ENCODE measurements around the gene COX20. TPM values are rescaled to one million over a fixed set of nuclear protein-coding genes. Genes with fewer than 3 reads are reported as not detected.

COX20 gene
- total RNA-seq, 1 donor, result 32.8 TPM

DNA sequence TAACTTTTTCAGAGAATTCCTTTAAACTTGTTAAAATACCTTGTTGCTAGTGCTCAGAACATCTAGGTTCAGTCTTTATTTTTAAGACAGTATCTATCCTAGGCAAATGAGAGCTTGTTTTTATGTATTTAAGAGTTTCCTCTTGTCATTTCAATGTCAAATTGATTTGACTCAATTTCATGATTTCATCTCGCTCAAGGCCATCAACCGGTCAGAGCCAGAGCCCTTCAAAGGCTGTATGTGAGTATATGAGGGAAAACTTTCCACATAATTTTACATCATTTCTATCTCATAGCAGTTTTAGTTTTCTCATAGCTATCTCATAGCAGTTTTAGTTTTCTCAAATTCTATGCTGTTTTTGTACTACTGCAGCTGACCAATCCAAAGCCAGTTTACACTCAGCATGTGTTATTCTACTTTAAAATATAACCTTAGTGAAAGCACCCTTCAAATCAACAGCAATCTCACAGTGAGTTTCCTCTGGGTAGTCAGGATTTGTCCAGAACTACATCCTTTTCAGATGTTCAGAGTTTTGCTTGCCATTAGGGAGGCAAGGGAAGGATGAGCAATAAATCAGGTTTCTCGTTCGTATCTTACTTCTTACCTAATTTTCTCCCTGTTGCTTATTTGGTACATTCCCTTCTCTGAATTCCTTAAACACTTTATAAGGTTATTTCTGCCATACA lies 16.2 kb downstream of the COX20 start:
- DNase-seq (ENCODE audit: low read depth), result no peak
- TF ChIP-seq, protein P1, sequence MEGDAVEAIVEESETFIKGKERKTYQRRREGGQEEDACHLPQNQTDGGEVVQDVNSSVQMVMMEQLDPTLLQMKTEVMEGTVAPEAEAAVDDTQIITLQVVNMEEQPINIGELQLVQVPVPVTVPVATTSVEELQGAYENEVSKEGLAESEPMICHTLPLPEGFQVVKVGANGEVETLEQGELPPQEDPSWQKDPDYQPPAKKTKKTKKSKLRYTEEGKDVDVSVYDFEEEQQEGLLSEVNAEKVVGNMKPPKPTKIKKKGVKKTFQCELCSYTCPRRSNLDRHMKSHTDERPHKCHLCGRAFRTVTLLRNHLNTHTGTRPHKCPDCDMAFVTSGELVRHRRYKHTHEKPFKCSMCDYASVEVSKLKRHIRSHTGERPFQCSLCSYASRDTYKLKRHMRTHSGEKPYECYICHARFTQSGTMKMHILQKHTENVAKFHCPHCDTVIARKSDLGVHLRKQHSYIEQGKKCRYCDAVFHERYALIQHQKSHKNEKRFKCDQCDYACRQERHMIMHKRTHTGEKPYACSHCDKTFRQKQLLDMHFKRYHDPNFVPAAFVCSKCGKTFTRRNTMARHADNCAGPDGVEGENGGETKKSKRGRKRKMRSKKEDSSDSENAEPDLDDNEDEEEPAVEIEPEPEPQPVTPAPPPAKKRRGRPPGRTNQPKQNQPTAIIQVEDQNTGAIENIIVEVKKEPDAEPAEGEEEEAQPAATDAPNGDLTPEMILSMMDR (IDR thresholded peaks at IDR 0.05; ENCODE audit: insufficient read depth, low read depth, low read length), result no peak
- H3K4me3 ChIP-seq (ENCODE audit: low read depth, low read length), result no peak overlapping the region

DNA sequence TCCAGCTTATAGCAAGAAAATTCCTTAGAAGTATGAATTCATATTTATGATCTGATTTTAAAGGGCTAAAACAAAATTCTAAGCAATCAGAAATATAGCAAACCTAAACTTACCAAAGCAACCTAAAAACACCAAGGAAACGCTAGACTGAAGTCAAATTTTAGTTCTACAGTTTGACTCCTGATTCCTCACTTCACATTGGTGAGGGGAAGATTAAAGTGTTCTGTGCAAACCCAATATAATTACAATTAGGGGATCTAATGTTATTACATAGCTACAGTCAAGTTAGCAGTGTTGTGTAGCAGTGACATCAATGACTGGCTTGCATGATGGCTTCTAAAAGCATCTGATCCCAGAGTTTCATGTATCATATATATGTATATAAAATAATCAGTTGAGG lies 17.2 kb downstream of the COX20 start:
- no peak for DNase-seq (ENCODE audit: low read depth)
- no peak overlapping the region for H3K4me3 ChIP-seq (ENCODE audit: low read depth, low read length)
- TF ChIP-seq, protein P1 (IDR thresholded peaks at IDR 0.05; ENCODE audit: insufficient read depth, low read depth, low read length), result no peak

DNA sequence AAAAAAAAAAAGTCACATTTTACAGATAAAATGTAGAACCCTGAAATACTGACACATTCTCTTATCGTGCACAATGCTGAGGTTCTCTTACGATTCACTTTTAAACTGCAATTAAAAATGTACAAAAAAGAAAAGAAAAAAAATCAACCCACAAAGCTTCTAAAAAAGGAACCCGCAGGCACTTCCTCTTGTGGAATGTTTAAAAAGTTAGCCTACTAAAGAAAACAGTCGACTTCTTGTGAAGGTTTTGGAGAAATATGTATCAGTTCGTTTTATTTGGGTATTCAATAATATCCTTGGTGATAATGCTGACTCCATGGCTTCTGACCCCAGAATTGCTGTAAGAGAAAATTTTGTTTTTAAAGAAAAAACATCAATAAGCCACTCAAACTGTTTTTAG lies 18.7 kb downstream of the COX20 start:
- TF ChIP-seq, protein P1 (IDR thresholded peaks at IDR 0.05; ENCODE audit: insufficient read depth, low read depth, low read length), result no peak
- H3K4me3 ChIP-seq (ENCODE audit: low read depth, low read length), result no peak overlapping the region
- no peak for DNase-seq (ENCODE audit: low read depth)

DNA sequence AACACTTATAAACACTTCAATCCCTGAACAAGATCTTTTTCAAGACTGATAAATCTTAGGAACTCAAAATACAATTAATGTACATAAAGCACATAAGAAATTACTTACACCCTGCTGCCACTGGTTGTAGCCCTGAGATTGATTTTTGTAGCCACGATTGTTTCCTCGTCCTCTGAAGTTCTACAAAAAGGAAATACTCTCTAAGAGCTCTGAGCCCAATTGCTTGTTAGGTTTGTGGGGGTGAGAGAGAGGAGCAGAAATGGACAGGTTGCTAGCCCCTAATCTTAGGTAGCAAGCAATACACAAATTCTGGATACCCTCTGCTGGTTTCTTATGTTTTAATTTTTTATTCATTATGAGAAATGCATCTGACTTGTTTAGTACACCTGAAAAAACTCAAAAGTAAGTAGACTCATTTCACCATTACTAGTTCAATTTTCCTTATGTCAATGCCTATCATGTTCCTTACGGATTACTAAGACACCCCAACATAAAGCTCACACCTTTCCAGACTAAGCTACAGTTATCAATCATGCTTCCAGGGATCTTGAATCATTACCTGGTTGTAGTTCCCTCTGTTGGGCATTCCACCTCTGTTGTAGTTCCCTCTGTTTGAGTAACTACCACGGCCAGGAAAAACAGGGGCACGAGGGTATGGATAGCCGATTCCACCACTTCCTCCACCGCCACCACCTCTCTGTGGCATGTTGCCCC lies 19.6 kb downstream of the COX20 start:
- DNase-seq (ENCODE audit: low read depth), result no peak
- no peak overlapping the region for H3K4me3 ChIP-seq (ENCODE audit: low read depth, low read length)
- TF ChIP-seq, protein P1 (IDR thresholded peaks at IDR 0.05; ENCODE audit: insufficient read depth, low read depth, low read length), result no peak

DNA sequence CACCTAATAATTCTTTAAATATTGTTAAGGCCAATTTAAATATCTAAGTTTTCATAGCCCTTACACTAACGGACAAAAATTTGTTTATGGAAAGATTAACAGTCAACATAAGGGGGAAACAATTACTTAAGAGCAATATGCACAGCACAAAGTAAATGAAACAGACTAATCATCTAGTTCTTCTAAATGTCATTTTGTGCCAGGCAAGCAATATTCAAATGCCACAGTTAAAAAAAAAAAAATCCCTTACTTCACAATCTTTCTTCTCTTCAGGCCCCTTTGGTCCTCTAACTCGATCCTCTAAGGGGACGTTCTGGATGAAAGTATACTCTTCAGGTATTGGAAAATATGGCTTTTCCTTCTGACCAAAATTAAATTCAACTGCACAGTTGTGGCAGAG lies 22.3 kb downstream of the COX20 start:
- H3K4me3 ChIP-seq (ENCODE audit: low read depth, low read length), result no peak overlapping the region
- TF ChIP-seq, protein P1 (IDR thresholded peaks at IDR 0.05; ENCODE audit: insufficient read depth, low read depth, low read length), result no peak
- DNase-seq (ENCODE audit: low read depth), result no peak

DNA sequence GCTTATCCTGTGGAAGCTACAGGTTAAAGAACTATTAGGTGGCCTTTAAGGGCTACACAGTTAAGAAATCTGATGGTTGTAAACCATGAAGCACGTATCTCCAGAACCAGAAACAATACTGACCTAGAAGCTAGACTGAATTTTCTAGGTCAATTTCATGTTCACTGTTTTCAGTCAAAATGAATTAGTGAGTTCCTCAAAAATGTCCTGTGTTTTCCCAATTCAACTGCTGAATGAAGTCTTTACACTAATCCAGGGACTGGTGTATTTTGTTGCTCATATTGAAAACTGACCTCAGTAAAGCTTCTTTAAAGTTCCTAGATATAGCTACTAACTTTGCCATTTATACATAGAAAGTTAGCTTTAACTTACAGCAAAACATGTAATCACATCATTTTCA lies 22.9 kb downstream of the COX20 start:
- TF ChIP-seq, protein P1 (IDR thresholded peaks at IDR 0.05; ENCODE audit: insufficient read depth, low read depth, low read length), result no peak
- no peak overlapping the region for H3K4me3 ChIP-seq (ENCODE audit: low read depth, low read length)
- DNase-seq (ENCODE audit: low read depth), result no peak

Measured in fibroblast of villous mesenchyme (primary cell).